Fibroblast of lung (primary cell): Measurements from ENCODE around the gene ZNF219. TPM values are rescaled to one million over a fixed set of nuclear protein-coding genes. Genes with fewer than 3 reads are reported as not detected.

Experiments
- DNase-seq, 2 donors: peaks; one replicate each; pipeline versions ENCODE4 v3.0.0 to v3.0.0-alpha.2; 2010; ENCODE audit warnings: low read depth in 2 of 2
- H2AFZ ChIP-seq: 2 replicates; pipeline ENCODE4 v1.5.1; 2012; ENCODE audit warnings: low read length, control low read depth, inconsistent platforms
- H3K27ac ChIP-seq: 2 replicates; pipeline ENCODE4 v1.5.1; 2011; ENCODE audit warnings: low read length, control low read depth; ENCODE audit not compliant: insufficient read depth
- H3K27me3 ChIP-seq: 2 replicates; pipeline ENCODE4 v1.5.1; 2011; ENCODE audit warnings: mild to moderate bottlenecking, low read length; ENCODE audit not compliant: control insufficient read depth, insufficient read depth
- H3K36me3 ChIP-seq: 2 replicates; pipeline ENCODE4 v1.5.1; 2011; ENCODE audit warnings: low read length; ENCODE audit not compliant: control insufficient read depth, insufficient read depth
- H3K4me1 ChIP-seq: 2 replicates; pipeline ENCODE4 v1.5.1; 2011; ENCODE audit warnings: low read length; ENCODE audit not compliant: control insufficient read depth, insufficient read depth; ENCODE audit errors: extremely low read depth
- H3K4me2 ChIP-seq: 2 replicates; pipeline ENCODE4 v1.5.1; 2011; ENCODE audit warnings: low read length, control low read depth; ENCODE audit not compliant: insufficient read depth; ENCODE audit errors: extremely low read depth
- H3K4me3 ChIP-seq, 4 experiments: fragments of 200-600 bp in 1 of 4; sonication (generic) in 1 of 4; replicated peaks in 1 of 4; 2 replicates each; pipeline ENCODE4 v1.5.1; 2011 to 2016; ENCODE audit warnings: low read length in 4 of 4, low read depth in 3 of 4, mild to moderate bottlenecking in 3 of 4, control low read depth in 2 of 4, inconsistent platforms in 1 of 4, mixed read lengths in 1 of 4; ENCODE audit not compliant: insufficient read depth in 1 of 4; ENCODE audit errors: control extremely low read depth in 1 of 4
- H3K79me2 ChIP-seq: 2 replicates; pipeline ENCODE4 v1.5.1; 2012; ENCODE audit warnings: mild to moderate bottlenecking, low read length, inconsistent platforms; ENCODE audit not compliant: control insufficient read depth, insufficient read depth
- H3K9ac ChIP-seq: 2 replicates; pipeline ENCODE4 v1.5.1; 2011; ENCODE audit warnings: mild to moderate bottlenecking, low read length, control low read depth; ENCODE audit not compliant: insufficient read depth
- H3K9me3 ChIP-seq: 2 replicates; pipeline ENCODE4 v1.5.1; 2012; ENCODE audit warnings: low read depth, low read length; ENCODE audit not compliant: control insufficient read depth, insufficient read depth
- H4K20me1 ChIP-seq: 2 replicates; pipeline ENCODE4 v1.5.1; 2011; ENCODE audit warnings: low read length; ENCODE audit not compliant: control insufficient read depth, insufficient read depth; ENCODE audit errors: extremely low read depth
- CTCF ChIP-seq, 2 donors: IDR thresholded peaks in 1 of 2; conservative IDR thresholded peaks in 1 of 2; 1 replicate in 1 of 2; 2 replicates in 1 of 2; pipeline ENCODE4 v1.5.1; 2011 to 2012; ENCODE audit warnings: low read length in 2 of 2, control low read depth in 1 of 2, inconsistent platforms in 1 of 2, low read depth in 1 of 2, mild to moderate bottlenecking in 1 of 2
- EZH2 ChIP-seq: IDR thresholded peaks from 2 replicates; pipeline ENCODE4 v1.5.1; 2012; ENCODE audit warnings: low read length, control low read depth, mild to moderate bottlenecking; ENCODE audit errors: missing control alignments
- polyA plus RNA-seq, 2 donors: library from polyadenylated mRNA; depleted of rRNA in 1 of 2; stranded (reverse) in 1 of 2; unstranded in 1 of 2; fragments of >200 nt; gene quantifications; 2 replicates each; pipeline ENCODE4 v1.2.1, GENCODE V29; 2011 to 2012; ENCODE audit warnings: missing spikeins in 1 of 2
- total RNA-seq: library from RNA; depleted of rRNA; stranded (reverse); fragments of >200 nt; gene quantifications from 2 replicates; pipeline ENCODE4 v1.2.1, GENCODE V29; 2014

The ZNF219 gene
- total and polyA plus RNA-seq, 2 donors (not counting 1 experiment from before 2014, with no cell fraction given) = 2.2 to 4.6 TPM

DNA sequence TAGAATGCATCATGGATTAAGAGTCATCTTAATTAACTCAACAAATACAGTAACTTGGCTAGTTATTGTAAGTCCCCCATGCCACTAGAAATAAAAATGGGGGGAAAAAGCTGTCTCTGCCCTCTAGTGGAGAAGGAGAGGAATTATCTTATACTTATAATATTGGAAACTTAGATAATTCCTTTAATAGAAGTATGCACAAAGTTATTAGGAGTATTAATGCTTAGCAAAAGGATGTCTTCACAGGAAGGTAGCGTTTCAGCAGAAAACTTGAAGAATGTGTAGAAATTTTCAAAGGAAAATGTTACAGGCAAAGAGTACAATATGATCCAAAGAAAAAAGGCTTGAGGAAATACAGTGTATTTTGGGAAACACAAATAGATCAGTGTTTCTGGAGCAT, 37.6 kb upstream of the ZNF219 start:
- H3K36me3 ChIP-seq = no peaks in the 10 kb centered on the region
- H2AFZ ChIP-seq = no peak overlapping the region
- no peak overlapping the region for H3K9ac ChIP-seq
- H3K4me2 ChIP-seq = no peak overlapping the region
- TF ChIP-seq EZH2 = no peak
- TF ChIP-seq CTCF (conservative IDR thresholded peaks at IDR 0.05 in 1 of 2, IDR thresholded peaks at IDR 0.05 in 1 of 2; ENCODE audit: low read depth in 1 of 2, low read length in 2 of 2) = peak; percentile 50 to 72
- no peak overlapping the region for H3K4me3 ChIP-seq
- H3K4me1 ChIP-seq = no peaks in the 10 kb centered on the region
- H3K9me3 ChIP-seq = no peaks in the 10 kb centered on the region
- DNase-seq = peak; percentile 11 to 27
- no peak overlapping the region for H3K27ac ChIP-seq
- no peaks in the 10 kb centered on the region for H3K27me3 ChIP-seq
- no peaks in the 10 kb centered on the region for H3K79me2 ChIP-seq
- H4K20me1 ChIP-seq = no peaks in the 10 kb centered on the region

GRCh38 chr14:21133901-21134300, 35.4 kb upstream of the ZNF219 start:
- no peaks in the 10 kb centered on the region for H3K4me1 ChIP-seq
- H3K27me3 ChIP-seq = no peaks in the 10 kb centered on the region
- DNase-seq = no peak
- H3K4me3 ChIP-seq = no peak overlapping the region
- no peak overlapping the region for H3K9ac ChIP-seq
- H4K20me1 ChIP-seq = no peaks in the 10 kb centered on the region
- no peaks in the 10 kb centered on the region for H3K79me2 ChIP-seq
- H3K4me2 ChIP-seq = no peak overlapping the region
- H3K36me3 ChIP-seq = no peaks in the 10 kb centered on the region
- no peaks in the 10 kb centered on the region for H3K9me3 ChIP-seq
- TF ChIP-seq EZH2 = no peak
- TF ChIP-seq CTCF (conservative IDR thresholded peaks at IDR 0.05 in 1 of 2, IDR thresholded peaks at IDR 0.05 in 1 of 2; ENCODE audit: low read depth in 1 of 2, low read length in 2 of 2) = no peak
- no peak overlapping the region for H3K27ac ChIP-seq
- no peak overlapping the region for H2AFZ ChIP-seq

- Histone ChIP-seq H3K79me2 (no peaks in the 10 kb centered on the region), H2AFZ (no peak overlapping the region), H3K36me3 (no peaks in the 10 kb centered on the region), H3K9me3 (no peaks in the 10 kb centered on the region), H3K9ac (no peak overlapping the region), H3K4me2 (no peak overlapping the region), H4K20me1 (peaks cover 2% of the 10 kb centered on the region), H3K4me1 (no peaks in the 10 kb centered on the region), H3K27ac (no peak overlapping the region), H3K27me3 (peaks cover 2% of the 10 kb centered on the region), H3K4me3 (no peak overlapping the region)
- DNase-seq = no peak
- no peak for TF ChIP-seq CTCF (conservative IDR thresholded peaks at IDR 0.05 in 1 of 2, IDR thresholded peaks at IDR 0.05 in 1 of 2; ENCODE audit: low read depth in 1 of 2, low read length in 2 of 2)
- no peak for TF ChIP-seq EZH2
Measured at GRCh38 chr14:21123429-21123828, 25.0 kb upstream of the ZNF219 start.
